IPS DF 6.9 (cell line): ENCODE data around the gene ADPRS.

Experiments used
- DNase-seq: peaks from one replicate; pipeline ENCODE4 v3.0.0-alpha.2; 2013; ENCODE audit warnings: low read depth, low spot score
- H3K27ac ChIP-seq: one replicate; pipeline ENCODE4 v1.5.1; 2013; ENCODE audit warnings: low read length, control low read depth
- H3K27me3 ChIP-seq: 2 replicates; pipeline ENCODE4 v1.6.1; 2013; ENCODE audit warnings: mild to moderate bottlenecking, low read length; ENCODE audit not compliant: control insufficient read depth, insufficient read depth
- H3K36me3 ChIP-seq: 2 replicates; pipeline ENCODE4 v1.6.1; 2013; ENCODE audit warnings: low read length; ENCODE audit not compliant: control insufficient read depth, insufficient read depth
- H3K4me1 ChIP-seq: 2 replicates; pipeline ENCODE4 v1.6.1; 2013; ENCODE audit warnings: low read length; ENCODE audit not compliant: control insufficient read depth, insufficient read depth
- H3K4me3 ChIP-seq: 2 replicates; pipeline ENCODE4 v1.5.1; 2013; ENCODE audit warnings: mild to moderate bottlenecking, low read length
- H3K9me3 ChIP-seq: 2 replicates; pipeline ENCODE4 v1.6.1; 2013; ENCODE audit warnings: low read length, inconsistent platforms; ENCODE audit not compliant: control insufficient read depth, insufficient read depth
- WGBS: extraction: QIAGEN DNeasy Blood & Tissue Kit; methylation state at CpG from one replicate; pipeline ENCODE4 v1.1.7; 2013; ENCODE audit warnings: mixed read lengths, missing lambda C conversion rate; ENCODE audit not compliant: insufficient read length, insufficient coverage; 5-methylcytosine and 5-hydroxymethylcytosine counted together

Gene ADPRS

GRCh38 chr1:36108314-36108713 lies 19.6 kb downstream of the ADPRS start:
- no peaks in the 10 kb centered on the region for H3K27me3 ChIP-seq
- H3K4me3 ChIP-seq: no peak overlapping the region
- H3K36me3 ChIP-seq: no peaks in the 10 kb centered on the region
- H3K4me1 ChIP-seq: no peaks in the 10 kb centered on the region
- DNase-seq: no peak
- no CpG with 5 or more reads among the region's 14 CpGs for WGBS
- H3K27ac ChIP-seq: no peak overlapping the region
- no peaks in the 10 kb centered on the region for H3K9me3 ChIP-seq

GRCh38 chr1:36109041-36109679 lies 20.5 kb downstream of the ADPRS start:
- no peak overlapping the region for H3K27ac ChIP-seq
- no peak overlapping the region for H3K4me3 ChIP-seq
- no peaks in the 10 kb centered on the region for H3K4me1 ChIP-seq
- no peak for DNase-seq
- H3K27me3 ChIP-seq: no peaks in the 10 kb centered on the region
- H3K36me3 ChIP-seq: no peaks in the 10 kb centered on the region
- WGBS: no CpG with 5 or more reads among the region's 11 CpGs
- no peaks in the 10 kb centered on the region for H3K9me3 ChIP-seq

GRCh38 chr1:36111151-36111550 lies 22.5 kb downstream of the ADPRS start:
- Histone ChIP-seq H3K4me1 (no peaks in the 10 kb centered on the region; the same call in 1 of the 2 replicates), H3K27ac (no peak overlapping the region), H3K27me3 (no peaks in the 10 kb centered on the region), H3K4me3 (no peak overlapping the region), H3K36me3 (no peaks in the 10 kb centered on the region), H3K9me3 (no peaks in the 10 kb centered on the region)
- DNase-seq: no peak
- WGBS: no CpG with 5 or more reads among the region's 4 CpGs

GRCh38 chr1:36112823-36113222 lies 24.1 kb downstream of the ADPRS start:
- H3K36me3 ChIP-seq: no peaks in the 10 kb centered on the region
- no peaks in the 10 kb centered on the region for H3K9me3 ChIP-seq
- no peaks in the 10 kb centered on the region; the same call in 1 of the 2 replicates for H3K4me1 ChIP-seq
- WGBS: no CpG with 5 or more reads among the region's 9 CpGs
- no peaks in the 10 kb centered on the region for H3K27me3 ChIP-seq
- H3K27ac ChIP-seq: no peak overlapping the region
- no peak overlapping the region for H3K4me3 ChIP-seq
- DNase-seq: no peak

GRCh38 chr1:36114371-36114770 lies 25.7 kb downstream of the ADPRS start:
- H3K36me3 ChIP-seq: no peaks in the 10 kb centered on the region
- no peaks in the 10 kb centered on the region; the same call in 1 of the 2 replicates for H3K4me1 ChIP-seq
- WGBS: no CpG with 5 or more reads among the region's 5 CpGs
- no peaks in the 10 kb centered on the region for H3K9me3 ChIP-seq
- no peak overlapping the region for H3K27ac ChIP-seq
- no peak overlapping the region for H3K4me3 ChIP-seq
- DNase-seq: no peak
- no peaks in the 10 kb centered on the region for H3K27me3 ChIP-seq

GRCh38 chr1:36115200-36115669 lies 26.5 kb downstream of the ADPRS start:
- no peaks in the 10 kb centered on the region for H3K36me3 ChIP-seq
- no peak overlapping the region for H3K4me3 ChIP-seq
- no CpG with 5 or more reads among the region's 18 CpGs for WGBS
- no peak for DNase-seq
- no peaks in the 10 kb centered on the region for H3K9me3 ChIP-seq
- H3K4me1 ChIP-seq: no peaks in the 10 kb centered on the region; the same call in 1 of the 2 replicates
- H3K27ac ChIP-seq: no peak overlapping the region
- no peaks in the 10 kb centered on the region for H3K27me3 ChIP-seq

- no peaks in the 10 kb centered on the region; the same call in 1 of the 2 replicates for H3K4me1 ChIP-seq
- H3K27ac ChIP-seq: no peak overlapping the region
- no CpG with 5 or more reads among the region's 5 CpGs for WGBS
- no peak for DNase-seq
- H3K36me3 ChIP-seq: no peaks in the 10 kb centered on the region
- no peak overlapping the region for H3K4me3 ChIP-seq
- no peaks in the 10 kb centered on the region for H3K9me3 ChIP-seq
- no peaks in the 10 kb centered on the region for H3K27me3 ChIP-seq
These were observed 27.2 kb downstream of the ADPRS start for GRCh38 chr1:36115931-36116330.

- Histone ChIP-seq H3K27ac (no peak overlapping the region), H3K4me1 (no peaks in the 10 kb centered on the region; the same call in 1 of the 2 replicates), H3K36me3 (no peaks in the 10 kb centered on the region), H3K9me3 (no peaks in the 10 kb centered on the region), H3K4me3 (no peak overlapping the region), H3K27me3 (no peaks in the 10 kb centered on the region)
- no CpG with 5 or more reads among the region's 5 CpGs for WGBS
- DNase-seq: no peak
These were observed 28.2 kb downstream of the ADPRS start for GRCh38 chr1:36116901-36117300.

GRCh38 chr1:36118447-36119204 lies 29.9 kb downstream of the ADPRS start:
- no peak for DNase-seq
- Histone ChIP-seq H3K27me3 (peaks cover 3% of the 10 kb centered on the region; the same call in 1 of the 2 replicates), H3K36me3 (no peaks in the 10 kb centered on the region), H3K27ac (no peak overlapping the region), H3K4me1 (no peaks in the 10 kb centered on the region; the same call in 1 of the 2 replicates), H3K9me3 (no peaks in the 10 kb centered on the region), H3K4me3 (no peak overlapping the region)
- no CpG with 5 or more reads among the region's 10 CpGs for WGBS

- H3K27me3 ChIP-seq: peaks cover 10% of the 10 kb centered on the region
- H3K4me1 ChIP-seq: no peaks in the 10 kb centered on the region; the same call in 1 of the 2 replicates
- H3K9me3 ChIP-seq: no peaks in the 10 kb centered on the region
- H3K36me3 ChIP-seq: no peaks in the 10 kb centered on the region
- no peak overlapping the region for H3K27ac ChIP-seq
- WGBS: no CpG with 5 or more reads among the region's 9 CpGs
- no peak for DNase-seq
- no peak overlapping the region for H3K4me3 ChIP-seq
These were observed 30.8 kb downstream of the ADPRS start for GRCh38 chr1:36119456-36119855.
